Nephron progenitor cell (in vitro differentiated cells): ENCODE data around the gene ENOSF1.
A peak's percentile ranks its signal among the peaks of the same experiment; 100 is the strongest.

Experiments used
- DNase-seq: peaks from one replicate; pipeline ENCODE4 v3.0.0; 2021
- H3K27ac Mint-ChIP-seq: 2 replicates; pipeline ENCODE4 v1.8.0; 2021; ENCODE audit warnings: mild to moderate bottlenecking, moderate library complexity, mixed read lengths
- H3K27me3 Mint-ChIP-seq: 2 replicates; pipeline ENCODE4 v1.8.0; 2021; ENCODE audit warnings: mild to moderate bottlenecking, low read depth, mixed read lengths; ENCODE audit not compliant: poor library complexity
- H3K36me3 Mint-ChIP-seq: 2 replicates; pipeline ENCODE4 v1.8.0; 2021; ENCODE audit warnings: low read depth, mixed read lengths
- H3K4me1 Mint-ChIP-seq: 2 replicates; pipeline ENCODE4 v1.8.0; 2021; ENCODE audit warnings: mixed read lengths
- H3K4me3 Mint-ChIP-seq: 2 replicates; pipeline ENCODE4 v1.8.0; 2021; ENCODE audit warnings: mild to moderate bottlenecking, moderate library complexity, mixed read lengths
- H3K9me3 Mint-ChIP-seq: 2 replicates; pipeline ENCODE4 v1.8.0; 2021; ENCODE audit warnings: mild to moderate bottlenecking, moderate library complexity, mixed read lengths
- CTCF ChIP-seq: fragments of 200-600 bp; sonication (generic); IDR thresholded peaks from 2 replicates; pipeline ENCODE4 v1.5.0; 2021; ENCODE audit warnings: antibody characterized with exemption

The ENOSF1 gene

GRCh38 chr18:676069-676468 lies 36.4 kb downstream of the ENOSF1 start:
- TF ChIP-seq CTCF: no peak
- no peak overlapping the region for H3K4me3 Mint-ChIP-seq
- no peaks in the 10 kb centered on the region for H3K27me3 Mint-ChIP-seq
- H3K4me1 Mint-ChIP-seq: no peaks in the 10 kb centered on the region
- peak overlapping the region; percentile 72 for H3K27ac Mint-ChIP-seq
- no peak for DNase-seq
- peaks cover 53% of the 10 kb centered on the region for H3K36me3 Mint-ChIP-seq
- no peaks in the 10 kb centered on the region for H3K9me3 Mint-ChIP-seq

DNA sequence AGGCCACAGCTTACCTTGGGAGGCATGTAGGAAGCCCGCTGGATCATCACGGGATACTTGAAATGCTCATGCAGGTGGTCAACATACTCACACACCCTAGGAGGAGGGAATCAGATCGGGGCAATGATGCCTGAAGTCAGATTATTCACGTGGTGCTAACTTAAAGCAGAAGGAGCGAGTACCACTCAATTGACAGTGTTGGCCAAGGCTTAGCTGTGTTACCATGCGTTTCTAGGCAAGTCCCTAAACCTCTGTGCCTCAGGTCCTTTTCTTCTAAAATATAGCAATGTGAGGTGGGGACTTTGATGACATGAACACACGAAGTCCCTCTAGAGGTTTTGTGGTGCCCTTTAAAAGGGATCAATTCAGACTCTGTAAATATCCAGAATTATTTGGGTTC lies 37.1 kb downstream of the ENOSF1 start:
- no peak overlapping the region for H3K4me3 Mint-ChIP-seq
- no peak for DNase-seq
- peaks cover 57% of the 10 kb centered on the region for H3K36me3 Mint-ChIP-seq
- H3K27me3 Mint-ChIP-seq: no peaks in the 10 kb centered on the region
- H3K27ac Mint-ChIP-seq: peak overlapping the region; percentile 36
- H3K9me3 Mint-ChIP-seq: no peaks in the 10 kb centered on the region
- no peaks in the 10 kb centered on the region for H3K4me1 Mint-ChIP-seq
- TF ChIP-seq CTCF: no peak

- DNase-seq: no peak
- H3K27me3 Mint-ChIP-seq: no peaks in the 10 kb centered on the region
- no peak overlapping the region for H3K27ac Mint-ChIP-seq
- no peak overlapping the region for H3K4me3 Mint-ChIP-seq
- no peaks in the 10 kb centered on the region for H3K9me3 Mint-ChIP-seq
- no peak for TF ChIP-seq CTCF
- H3K4me1 Mint-ChIP-seq: no peaks in the 10 kb centered on the region
- H3K36me3 Mint-ChIP-seq: peaks cover 63% of the 10 kb centered on the region
Measured at GRCh38 chr18:673769-674168, 38.7 kb downstream of the ENOSF1 start.

- Mint-ChIP-seq H3K27me3 (no peaks in the 10 kb centered on the region), H3K27ac (no peak overlapping the region), H3K4me1 (no peaks in the 10 kb centered on the region), H3K4me3 (no peak overlapping the region), H3K36me3 (peaks cover 68% of the 10 kb centered on the region), H3K9me3 (no peaks in the 10 kb centered on the region)
- DNase-seq: no peak
- no peak for TF ChIP-seq CTCF
Measured at GRCh38 chr18:673317-673716, 39.1 kb downstream of the ENOSF1 start.

GRCh38 chr18:671405-671804 lies 41.0 kb downstream of the ENOSF1 start:
- Mint-ChIP-seq H3K36me3 (peaks cover 71% of the 10 kb centered on the region), H3K9me3 (peaks cover 8% of the 10 kb centered on the region), H3K27ac (no peak overlapping the region), H3K4me3 (no peak overlapping the region), H3K4me1 (no peaks in the 10 kb centered on the region), H3K27me3 (no peaks in the 10 kb centered on the region)
- no peak for DNase-seq
- TF ChIP-seq CTCF: no peak

- Mint-ChIP-seq H3K36me3 (peaks cover 73% of the 10 kb centered on the region), H3K27ac (no peak overlapping the region), H3K9me3 (peaks cover 16% of the 10 kb centered on the region), H3K27me3 (no peaks in the 10 kb centered on the region), H3K4me1 (no peaks in the 10 kb centered on the region), H3K4me3 (no peak overlapping the region)
- DNase-seq: no peak
- no peak for TF ChIP-seq CTCF
Measured at GRCh38 chr18:670522-670921, 41.9 kb downstream of the ENOSF1 start.
